HL-60/S4 treated with phorbol 12-myristate 13-acetate at 8.2 ng/mL for 4 days and 3 days (cell line): ENCODE results near the gene ZNF436.
"Not testable (repeated sequence)": the region's sequence is repeated elsewhere in the genome, so short reads cannot be mapped to it uniquely, and the experiment has no call there.

Source experiments
- in situ Hi-C: fragments of 300-500 bp; cut with MboI; formaldehyde crosslinking; loops from 2 replicates; pipeline ENCODE4 v1.15.0; 2022; ENCODE audit warnings: low sequenced_read_pairs

ZNF436 gene

GRCh38 chr1:23330846-23331245 is 38.8 kb downstream of the ZNF436 start:
- in situ Hi-C loops, result no loop called here

- in situ Hi-C loops, result no loop called here
Observed at GRCh38 chr1:23325393-23325792, 44.2 kb downstream of the ZNF436 start.

DNA sequence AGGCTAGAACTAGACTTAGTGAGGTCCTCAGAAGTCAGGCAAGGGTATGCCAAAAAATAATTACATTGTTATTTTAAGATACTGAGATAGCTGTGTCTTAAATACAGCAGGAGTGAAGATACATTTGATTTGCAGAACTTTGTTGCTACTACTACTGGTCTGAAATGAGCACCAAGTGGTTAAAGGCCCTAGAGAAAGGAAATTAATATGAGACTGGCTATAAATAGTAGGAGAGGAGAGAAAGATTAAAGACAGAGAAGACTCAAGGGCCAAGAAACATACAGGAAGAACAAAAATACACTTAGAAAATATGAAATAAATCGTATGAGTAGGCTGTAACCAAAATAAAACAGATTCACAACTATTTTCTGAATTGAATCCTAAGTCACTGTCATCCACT is 46.9 kb downstream of the ZNF436 start:
- in situ Hi-C loops, result no loop called here

- in situ Hi-C loops, result not testable (repeated sequence)
Observed at GRCh38 chr1:23310280-23310679, 59.4 kb downstream of the ZNF436 start.
